Transverse colon (tissue), 3 donors: Measurements from ENCODE around the gene ANKRD44.

Experiments used
- POLR2A ChIP-seq: fragments of 450-650 bp; IDR thresholded peaks from one replicate; pipeline ENCODE4 v1.6.1; 2016; ENCODE audit warnings: antibody characterized with exemption, mild to moderate bottlenecking, moderate library complexity
- TF ChIP-seq, protein P1 (sequence below), 5 experiments: fragments of 200-600 bp in 3 of 5; fragments of 450-650 bp in 2 of 5; sonication (generic) in 3 of 5; IDR thresholded peaks; 1 replicate in 2 of 5; 2 replicates in 3 of 5; pipeline ENCODE4 v1.5.1; 2016 to 2017; ENCODE audit warnings: antibody characterized with exemption in 5 of 5, inconsistent platforms in 3 of 5, mild to moderate bottlenecking in 2 of 5, moderate library complexity in 1 of 5

DNA sequence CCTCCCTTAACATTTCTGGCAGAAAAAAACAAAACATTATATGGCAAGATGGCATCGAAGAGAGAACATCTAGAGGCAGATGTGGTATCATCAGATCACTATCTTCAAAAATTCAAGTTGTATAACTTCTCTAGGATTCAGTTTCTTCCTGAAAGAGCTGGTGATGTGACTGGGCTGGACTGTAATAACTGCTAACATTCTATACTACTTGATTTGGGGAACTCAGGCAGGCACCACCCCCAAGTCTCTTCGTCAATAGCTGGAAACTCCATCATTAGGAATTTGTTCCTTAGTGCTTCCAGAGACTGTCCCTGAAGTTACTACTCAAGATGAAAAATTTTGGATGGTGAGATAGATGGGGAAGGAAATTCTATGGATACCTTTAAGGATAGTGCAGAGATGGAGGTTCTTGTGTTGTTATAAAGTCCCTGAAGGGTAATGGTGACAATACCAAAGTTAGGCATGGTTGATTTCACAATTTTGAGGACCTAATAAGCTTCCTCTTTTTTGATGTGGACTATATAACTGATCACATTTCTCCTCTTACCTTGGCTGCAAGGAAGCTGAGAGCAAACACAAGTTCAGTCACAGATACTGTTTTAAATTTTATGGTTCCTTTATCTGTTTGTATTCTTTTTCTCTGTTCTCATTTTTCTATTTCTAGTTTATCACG lies 324.9 kb downstream of the ANKRD44 start:
- no peak for TF ChIP-seq POLR2A
- TF ChIP-seq, protein P1, sequence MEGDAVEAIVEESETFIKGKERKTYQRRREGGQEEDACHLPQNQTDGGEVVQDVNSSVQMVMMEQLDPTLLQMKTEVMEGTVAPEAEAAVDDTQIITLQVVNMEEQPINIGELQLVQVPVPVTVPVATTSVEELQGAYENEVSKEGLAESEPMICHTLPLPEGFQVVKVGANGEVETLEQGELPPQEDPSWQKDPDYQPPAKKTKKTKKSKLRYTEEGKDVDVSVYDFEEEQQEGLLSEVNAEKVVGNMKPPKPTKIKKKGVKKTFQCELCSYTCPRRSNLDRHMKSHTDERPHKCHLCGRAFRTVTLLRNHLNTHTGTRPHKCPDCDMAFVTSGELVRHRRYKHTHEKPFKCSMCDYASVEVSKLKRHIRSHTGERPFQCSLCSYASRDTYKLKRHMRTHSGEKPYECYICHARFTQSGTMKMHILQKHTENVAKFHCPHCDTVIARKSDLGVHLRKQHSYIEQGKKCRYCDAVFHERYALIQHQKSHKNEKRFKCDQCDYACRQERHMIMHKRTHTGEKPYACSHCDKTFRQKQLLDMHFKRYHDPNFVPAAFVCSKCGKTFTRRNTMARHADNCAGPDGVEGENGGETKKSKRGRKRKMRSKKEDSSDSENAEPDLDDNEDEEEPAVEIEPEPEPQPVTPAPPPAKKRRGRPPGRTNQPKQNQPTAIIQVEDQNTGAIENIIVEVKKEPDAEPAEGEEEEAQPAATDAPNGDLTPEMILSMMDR (IDR thresholded peaks at IDR 0.05), result no peak
